Measurements from ENCODE around the gene RHOF. TPM values are rescaled to one million over a fixed set of nuclear protein-coding genes. Genes with fewer than 3 reads are reported as not detected.

RHOF gene
- total RNA-seq, 2 donors from 2014 or later, result 9.5 to 23.5 TPM

DNA sequence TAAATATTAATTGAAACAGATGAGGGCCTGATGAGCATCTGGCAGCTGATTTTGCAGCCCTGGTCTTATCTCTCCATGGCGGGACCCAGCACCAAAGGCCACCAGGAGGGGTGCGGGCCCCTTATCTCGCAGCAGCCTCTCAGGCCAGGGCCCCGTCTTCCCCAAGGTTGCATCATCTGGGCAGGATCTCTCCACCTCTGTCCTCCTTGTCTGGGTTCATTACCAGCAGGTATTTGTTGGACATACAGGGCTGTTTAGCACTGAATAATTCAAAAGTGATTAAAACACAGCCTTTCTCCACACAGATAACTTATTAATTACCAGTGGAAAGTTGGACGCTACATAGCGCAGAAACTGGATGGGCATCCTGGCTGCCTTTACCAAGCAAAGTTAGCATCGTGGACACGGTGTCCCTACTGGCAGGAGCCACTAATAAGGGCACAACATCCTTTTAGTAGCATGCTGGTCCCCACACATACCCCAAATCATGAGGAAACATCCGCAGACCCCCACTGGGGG lies 55.1 kb downstream of the RHOF start:
- H3K36me3 ChIP-seq, result no peaks in the 10 kb centered on the region
- no peak overlapping the region for H3K4me3 ChIP-seq
- H3K27me3 ChIP-seq (replicated peaks; ENCODE audit: insufficient read depth), result no peaks in the 10 kb centered on the region
- no peak for DNase-seq (ENCODE audit: low spot score)
- H3K27ac ChIP-seq, result no peak overlapping the region
- H3K9me3 ChIP-seq, result no peaks in the 10 kb centered on the region
- TF ChIP-seq, protein P1, sequence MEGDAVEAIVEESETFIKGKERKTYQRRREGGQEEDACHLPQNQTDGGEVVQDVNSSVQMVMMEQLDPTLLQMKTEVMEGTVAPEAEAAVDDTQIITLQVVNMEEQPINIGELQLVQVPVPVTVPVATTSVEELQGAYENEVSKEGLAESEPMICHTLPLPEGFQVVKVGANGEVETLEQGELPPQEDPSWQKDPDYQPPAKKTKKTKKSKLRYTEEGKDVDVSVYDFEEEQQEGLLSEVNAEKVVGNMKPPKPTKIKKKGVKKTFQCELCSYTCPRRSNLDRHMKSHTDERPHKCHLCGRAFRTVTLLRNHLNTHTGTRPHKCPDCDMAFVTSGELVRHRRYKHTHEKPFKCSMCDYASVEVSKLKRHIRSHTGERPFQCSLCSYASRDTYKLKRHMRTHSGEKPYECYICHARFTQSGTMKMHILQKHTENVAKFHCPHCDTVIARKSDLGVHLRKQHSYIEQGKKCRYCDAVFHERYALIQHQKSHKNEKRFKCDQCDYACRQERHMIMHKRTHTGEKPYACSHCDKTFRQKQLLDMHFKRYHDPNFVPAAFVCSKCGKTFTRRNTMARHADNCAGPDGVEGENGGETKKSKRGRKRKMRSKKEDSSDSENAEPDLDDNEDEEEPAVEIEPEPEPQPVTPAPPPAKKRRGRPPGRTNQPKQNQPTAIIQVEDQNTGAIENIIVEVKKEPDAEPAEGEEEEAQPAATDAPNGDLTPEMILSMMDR (IDR thresholded peaks at IDR 0.05), result no peak
- TF ChIP-seq POLR2AphosphoS5 (IDR thresholded peaks at IDR 0.05) (no peak), POLR2A (IDR thresholded peaks at IDR 0.05) (no peak)
- 95% methylated on average over 9 of the region's 9 CpGs for WGBS
- intact Hi-C loops (cut with DNase I), result no loop called here
- H3K4me1 ChIP-seq (replicated peaks), result no peaks in the 10 kb centered on the region

DNA sequence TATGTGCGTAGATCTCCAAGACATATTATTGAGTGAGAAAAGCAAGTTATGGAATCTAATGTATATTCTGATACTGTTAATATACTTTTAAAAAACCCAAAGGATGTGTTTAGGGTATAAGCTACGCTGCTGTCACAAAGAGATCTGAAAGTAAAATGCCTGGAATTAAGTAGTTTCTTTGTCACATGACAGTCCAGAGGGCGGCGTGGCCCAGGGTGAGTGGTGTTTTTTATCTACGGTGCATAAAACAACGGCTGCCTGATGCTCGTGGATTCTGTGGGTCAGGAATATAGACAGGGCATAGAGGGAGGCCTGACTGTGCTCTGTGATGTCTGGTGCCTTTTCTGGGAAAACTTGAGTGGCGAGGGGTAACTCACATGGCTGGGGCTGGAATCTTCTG lies 59.6 kb downstream of the RHOF start:
- Histone ChIP-seq H3K36me3 (no peaks in the 10 kb centered on the region), H3K4me1 (replicated peaks) (no peaks in the 10 kb centered on the region), H3K27me3 (replicated peaks; ENCODE audit: insufficient read depth) (no peaks in the 10 kb centered on the region), H3K27ac (no peak overlapping the region), H3K4me3 (no peak overlapping the region), H3K9me3 (no peaks in the 10 kb centered on the region)
- DNase-seq (ENCODE audit: low spot score), result no peak
- TF ChIP-seq POLR2AphosphoS5 (IDR thresholded peaks at IDR 0.05) (no peak), POLR2A (IDR thresholded peaks at IDR 0.05) (no peak)
- TF ChIP-seq, protein P1 (IDR thresholded peaks at IDR 0.05), result no peak
- 92% methylated on average over 8 of the region's 8 CpGs for WGBS
- intact Hi-C loops (cut with DNase I), result no loop called here

DNA sequence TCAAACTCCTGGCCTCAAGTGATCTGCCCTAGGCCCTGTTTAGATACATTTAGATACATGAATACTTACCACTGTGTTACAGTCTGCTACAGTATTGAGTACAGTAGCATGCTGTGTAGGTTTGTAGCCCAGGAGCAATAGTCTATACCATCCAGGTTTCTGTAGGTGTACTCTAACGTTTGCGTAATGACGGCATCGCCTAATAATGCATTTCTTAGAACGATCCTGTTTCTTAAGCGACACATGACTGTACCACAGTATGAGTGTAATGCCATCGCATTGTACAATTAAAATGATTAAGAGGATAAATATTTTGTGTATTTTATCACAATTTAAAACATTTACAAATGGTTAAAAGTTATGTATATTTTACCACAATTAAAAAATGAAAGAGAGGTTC lies 62.0 kb downstream of the RHOF start:
- intact Hi-C loops (cut with DNase I), result no loop called here
- DNase-seq (ENCODE audit: low spot score), result no peak
- no peaks in the 10 kb centered on the region for H3K4me1 ChIP-seq (replicated peaks)
- TF ChIP-seq POLR2AphosphoS5 (IDR thresholded peaks at IDR 0.05) (no peak), POLR2A (IDR thresholded peaks at IDR 0.05) (no peak)
- TF ChIP-seq, protein P1 (IDR thresholded peaks at IDR 0.05), result no peak
- H3K4me3 ChIP-seq, result no peak overlapping the region
- H3K27me3 ChIP-seq (replicated peaks; ENCODE audit: insufficient read depth), result no peaks in the 10 kb centered on the region
- no peaks in the 10 kb centered on the region for H3K9me3 ChIP-seq
- WGBS, result 92% methylated on average over 7 of the region's 7 CpGs
- H3K27ac ChIP-seq, result no peak overlapping the region
- no peaks in the 10 kb centered on the region for H3K36me3 ChIP-seq

DNA sequence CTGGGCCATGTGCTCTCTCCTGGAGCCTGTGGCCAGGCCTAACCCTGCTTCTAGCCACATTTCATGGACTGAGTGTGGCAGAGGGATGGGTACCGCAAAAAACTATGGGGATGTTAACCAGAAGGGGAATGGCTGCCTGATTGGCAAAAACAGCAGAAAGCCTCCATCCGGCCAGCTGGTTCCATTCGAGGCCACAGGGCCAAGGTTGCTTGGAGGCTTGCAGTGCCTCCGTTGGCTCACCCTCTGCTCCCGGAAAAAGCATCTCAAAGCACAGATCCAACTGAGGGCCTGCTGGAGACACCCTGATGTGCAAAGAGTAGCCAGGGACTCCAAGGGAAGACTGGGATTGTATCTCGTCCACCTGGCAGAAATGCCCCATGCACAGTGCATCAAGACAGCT lies 64.5 kb downstream of the RHOF start:
- Histone ChIP-seq H3K9me3 (no peaks in the 10 kb centered on the region), H3K4me3 (no peak overlapping the region), H3K36me3 (no peaks in the 10 kb centered on the region), H3K27me3 (replicated peaks; ENCODE audit: insufficient read depth) (no peaks in the 10 kb centered on the region), H3K4me1 (replicated peaks) (no peaks in the 10 kb centered on the region), H3K27ac (no peak overlapping the region)
- WGBS, result 95% methylated on average over 6 of the region's 6 CpGs
- DNase-seq (ENCODE audit: low spot score), result no peak
- intact Hi-C loops (cut with DNase I), result no loop called here
- TF ChIP-seq, protein P1 (IDR thresholded peaks at IDR 0.05), result no peak
- TF ChIP-seq POLR2A (IDR thresholded peaks at IDR 0.05), result no peak
- TF ChIP-seq POLR2AphosphoS5 (IDR thresholded peaks at IDR 0.05), result no peak

Other genes starting within 250 kb of the RHOF start
- gene KDM2B, start 212.7 kb downstream of the RHOF start, total RNA-seq, result 10 to 100 TPM; 18.1 to 39.3 TPM
- 10 to 100 TPM in 1 of 2 donors, 1 to 10 TPM in 1; 5.5 to 71.1 TPM for gene ORAI1, start 167.2 kb downstream of the RHOF start, total RNA-seq
- 1 to 10 TPM in 1 of 2 donors, not detected in 1; 1.5 TPM for gene MORN3, start 124.0 kb downstream of the RHOF start, total RNA-seq
- 10 to 100 TPM in 1 of 2 donors, 1 to 10 TPM in 1; 9.5 to 12.2 TPM for gene TMEM120B, start 80.9 kb downstream of the RHOF start, total RNA-seq
- 10 to 100 TPM; 19.2 to 27.5 TPM for gene SETD1B, start 10.3 kb upstream of the RHOF start, total RNA-seq
- 1 to 10 TPM in 1 of 2 donors, under 1 TPM in 1; 0.41 to 4.0 TPM for gene HPD, start 65.2 kb upstream of the RHOF start, total RNA-seq
- 10 to 100 TPM; 68.2 to 73.3 TPM for gene PSMD9, start 95.1 kb upstream of the RHOF start, total RNA-seq
- 1 to 10 TPM in 1 of 2 donors, under 1 TPM in 1; 0.55 to 4.5 TPM for gene CFAP251, start 124.9 kb upstream of the RHOF start, total RNA-seq
- gene BCL7A, start 228.2 kb upstream of the RHOF start, total RNA-seq, result 10 to 100 TPM; 10.3 to 15.4 TPM

All from prostate gland (tissue), 2 donors.